ENCODE measurements around the gene CEL.

DNA sequence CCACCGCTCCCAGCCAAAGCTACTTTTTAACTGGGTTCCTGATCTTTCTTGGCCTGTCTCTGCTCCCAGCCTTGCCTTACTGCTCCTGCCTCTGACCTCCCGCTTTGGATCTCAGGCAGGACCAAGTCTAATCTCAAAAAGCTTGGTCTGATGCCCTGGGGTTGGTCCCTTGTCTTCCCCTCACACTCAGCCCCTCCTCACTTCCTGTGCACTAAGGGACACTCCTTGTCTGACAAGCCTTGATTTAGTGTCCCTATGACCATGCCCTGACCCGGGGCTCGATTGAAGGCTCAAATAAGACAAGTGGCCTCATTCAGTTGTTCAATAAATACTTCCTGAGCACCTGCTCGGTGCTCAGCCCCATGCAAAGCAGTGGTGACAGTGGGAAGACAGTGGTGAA lies 34.6 kb upstream of the CEL start:
- TF ChIP-seq, protein P1, sequence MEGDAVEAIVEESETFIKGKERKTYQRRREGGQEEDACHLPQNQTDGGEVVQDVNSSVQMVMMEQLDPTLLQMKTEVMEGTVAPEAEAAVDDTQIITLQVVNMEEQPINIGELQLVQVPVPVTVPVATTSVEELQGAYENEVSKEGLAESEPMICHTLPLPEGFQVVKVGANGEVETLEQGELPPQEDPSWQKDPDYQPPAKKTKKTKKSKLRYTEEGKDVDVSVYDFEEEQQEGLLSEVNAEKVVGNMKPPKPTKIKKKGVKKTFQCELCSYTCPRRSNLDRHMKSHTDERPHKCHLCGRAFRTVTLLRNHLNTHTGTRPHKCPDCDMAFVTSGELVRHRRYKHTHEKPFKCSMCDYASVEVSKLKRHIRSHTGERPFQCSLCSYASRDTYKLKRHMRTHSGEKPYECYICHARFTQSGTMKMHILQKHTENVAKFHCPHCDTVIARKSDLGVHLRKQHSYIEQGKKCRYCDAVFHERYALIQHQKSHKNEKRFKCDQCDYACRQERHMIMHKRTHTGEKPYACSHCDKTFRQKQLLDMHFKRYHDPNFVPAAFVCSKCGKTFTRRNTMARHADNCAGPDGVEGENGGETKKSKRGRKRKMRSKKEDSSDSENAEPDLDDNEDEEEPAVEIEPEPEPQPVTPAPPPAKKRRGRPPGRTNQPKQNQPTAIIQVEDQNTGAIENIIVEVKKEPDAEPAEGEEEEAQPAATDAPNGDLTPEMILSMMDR (IDR thresholded peaks at IDR 0.05) = no peak
- no peak for TF ChIP-seq POLR2A (IDR thresholded peaks at IDR 0.05)
